ENCODE data around the gene MIA2. TPM values are rescaled to one million over a fixed set of nuclear protein-coding genes. Genes with fewer than 3 reads are reported as not detected.

Gene MIA2, protein sequence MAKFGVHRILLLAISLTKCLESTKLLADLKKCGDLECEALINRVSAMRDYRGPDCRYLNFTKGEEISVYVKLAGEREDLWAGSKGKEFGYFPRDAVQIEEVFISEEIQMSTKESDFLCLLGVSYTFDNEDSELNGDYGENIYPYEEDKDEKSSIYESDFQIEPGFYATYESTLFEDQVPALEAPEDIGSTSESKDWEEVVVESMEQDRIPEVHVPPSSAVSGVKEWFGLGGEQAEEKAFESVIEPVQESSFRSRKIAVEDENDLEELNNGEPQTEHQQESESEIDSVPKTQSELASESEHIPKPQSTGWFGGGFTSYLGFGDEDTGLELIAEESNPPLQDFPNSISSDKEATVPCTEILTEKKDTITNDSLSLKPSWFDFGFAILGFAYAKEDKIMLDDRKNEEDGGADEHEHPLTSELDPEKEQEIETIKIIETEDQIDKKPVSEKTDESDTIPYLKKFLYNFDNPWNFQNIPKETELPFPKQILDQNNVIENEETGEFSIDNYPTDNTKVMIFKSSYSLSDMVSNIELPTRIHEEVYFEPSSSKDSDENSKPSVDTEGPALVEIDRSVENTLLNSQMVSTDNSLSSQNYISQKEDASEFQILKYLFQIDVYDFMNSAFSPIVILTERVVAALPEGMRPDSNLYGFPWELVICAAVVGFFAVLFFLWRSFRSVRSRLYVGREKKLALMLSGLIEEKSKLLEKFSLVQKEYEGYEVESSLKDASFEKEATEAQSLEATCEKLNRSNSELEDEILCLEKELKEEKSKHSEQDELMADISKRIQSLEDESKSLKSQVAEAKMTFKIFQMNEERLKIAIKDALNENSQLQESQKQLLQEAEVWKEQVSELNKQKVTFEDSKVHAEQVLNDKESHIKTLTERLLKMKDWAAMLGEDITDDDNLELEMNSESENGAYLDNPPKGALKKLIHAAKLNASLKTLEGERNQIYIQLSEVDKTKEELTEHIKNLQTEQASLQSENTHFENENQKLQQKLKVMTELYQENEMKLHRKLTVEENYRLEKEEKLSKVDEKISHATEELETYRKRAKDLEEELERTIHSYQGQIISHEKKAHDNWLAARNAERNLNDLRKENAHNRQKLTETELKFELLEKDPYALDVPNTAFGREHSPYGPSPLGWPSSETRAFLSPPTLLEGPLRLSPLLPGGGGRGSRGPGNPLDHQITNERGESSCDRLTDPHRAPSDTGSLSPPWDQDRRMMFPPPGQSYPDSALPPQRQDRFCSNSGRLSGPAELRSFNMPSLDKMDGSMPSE (N-terminal part only)
- 41.4 TPM for total RNA-seq

DNA sequence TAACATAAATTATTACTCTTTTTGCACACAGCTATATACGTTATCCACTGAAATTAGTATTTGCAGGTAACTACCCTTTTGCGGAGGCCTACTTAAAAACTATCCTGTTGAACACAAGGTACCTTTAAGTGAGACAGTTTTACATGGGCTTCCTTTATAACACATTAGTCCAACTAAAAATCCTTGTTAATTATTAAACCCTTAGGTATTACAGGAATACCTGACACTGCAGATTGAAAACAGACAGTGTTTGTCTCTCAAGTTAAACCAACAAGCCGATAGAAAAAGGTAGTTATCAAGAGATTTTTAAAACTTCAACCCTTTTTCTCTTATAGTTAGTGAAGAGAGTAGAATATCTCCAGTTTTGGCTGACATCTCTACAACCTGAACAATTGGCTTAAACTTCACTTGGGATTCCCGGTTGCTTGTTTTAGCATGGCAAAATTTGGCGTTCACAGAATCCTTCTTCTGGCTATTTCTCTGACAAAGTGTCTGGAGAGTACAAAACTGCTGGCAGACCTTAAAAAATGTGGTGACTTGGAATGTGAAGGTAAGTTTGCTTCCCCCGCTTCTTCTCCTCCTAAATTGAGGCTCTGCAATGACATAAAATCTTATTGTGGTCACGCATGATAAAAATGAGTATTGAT is at the start of gene MIA2:
Gene MIA2 (plus strand): TSS at position 236 of the 647 bp plus-strand sequence. CDS start 200 bp downstream, at position 436.

DNA sequence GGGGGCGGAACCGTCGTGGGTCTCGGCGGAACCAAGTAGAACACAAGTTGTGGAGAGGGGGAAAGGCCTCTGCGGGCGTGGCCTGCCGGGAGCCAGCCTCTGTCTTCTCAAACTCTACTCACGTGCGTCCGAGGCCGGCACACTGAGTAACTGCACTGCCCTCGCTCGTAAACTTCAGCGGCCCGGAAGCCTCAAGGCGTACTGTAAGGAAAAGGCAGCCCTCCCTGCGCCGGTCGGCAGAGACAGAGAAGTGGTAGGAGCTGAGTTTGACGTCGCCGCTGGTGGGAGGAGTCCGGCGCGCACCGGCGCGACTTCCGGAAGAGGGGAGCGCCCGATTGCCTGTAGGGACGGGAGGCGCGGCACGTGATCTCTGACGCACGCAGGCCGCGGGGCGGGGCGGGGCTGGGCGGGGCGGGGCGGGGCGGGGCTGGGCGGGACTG is 198.5 kb downstream of the MIA2 start, which contains the start of gene FBXO33:
Gene FBXO33 (minus strand): TSS at position 255 of the 440 bp plus-strand sequence. CDS start 271 bp downstream, outside the sequence.

Other genes starting within 250 kb of the MIA2 start
- gene SEC23A, start 130.7 kb upstream of the MIA2 start, total RNA-seq: 68.2 TPM
- gene GEMIN2, start 119.6 kb upstream of the MIA2 start, total RNA-seq: 19.9 TPM
- 27.0 TPM for gene TRAPPC6B, start 63.6 kb upstream of the MIA2 start, total RNA-seq
- 33.6 TPM for gene PNN, start 58.7 kb upstream of the MIA2 start, total RNA-seq
- gene FBXO33, start 198.5 kb downstream of the MIA2 start, total RNA-seq: 17.3 TPM